CD4-positive, alpha-beta T cell treated with Interleukin-17A for 4 hours (primary cell): Measurements from ENCODE around the gene EIF4G2.
"Not testable (repeated sequence)": the region's sequence is repeated elsewhere in the genome, so short reads cannot be mapped to it uniquely, and the experiment has no call there.

Source experiments
- DNase-seq: peaks from one replicate; pipeline ENCODE4 v3.0.0-alpha.2; 2020; ENCODE audit warnings: mixed read lengths

Gene EIF4G2

GRCh38 chr11:10808553-10809372, at the start of gene EIF4G2:
EIF4G2 (minus strand) TSS chr11:10808926.
- DNase-seq = peak; percentile 96

GRCh38 chr11:10857709-10858438, 49.1 kb upstream of the EIF4G2 start, which contains the start of gene ZBED5:
ZBED5 (minus strand) TSS chr11:10858053; CDS start chr11:10854945, 3,108 bp downstream.
- peak; percentile 95 for DNase-seq

- DNase-seq = no peak
These were observed 48.7 kb upstream of the EIF4G2 start for GRCh38 chr11:10857459-10857708.

- DNase-seq = no peak
These were observed 48.1 kb upstream of the EIF4G2 start for GRCh38 chr11:10856689-10857458.

GRCh38 chr11:10855295-10855694, 46.6 kb upstream of the EIF4G2 start:
- no peak for DNase-seq

- no peak for DNase-seq
These were observed 39.5 kb upstream of the EIF4G2 start for GRCh38 chr11:10847960-10848860.

- no peak for DNase-seq
These were observed 37.9 kb upstream of the EIF4G2 start for GRCh38 chr11:10846660-10847059.

GRCh38 chr11:10845589-10845988, 36.9 kb upstream of the EIF4G2 start:
- no peak for DNase-seq

GRCh38 chr11:10844796-10845195, 36.1 kb upstream of the EIF4G2 start:
- DNase-seq = no peak

GRCh38 chr11:10844356-10844755, 35.6 kb upstream of the EIF4G2 start:
- DNase-seq = no peak

- no peak for DNase-seq
These were observed 30.2 kb upstream of the EIF4G2 start for GRCh38 chr11:10838881-10839280.

- no peak for DNase-seq
These were observed 29.4 kb upstream of the EIF4G2 start for GRCh38 chr11:10838083-10838482.

- DNase-seq = not testable (repeated sequence)
These were observed 28.2 kb upstream of the EIF4G2 start for GRCh38 chr11:10836884-10837283.

GRCh38 chr11:10829139-10829538, 20.4 kb upstream of the EIF4G2 start:
- DNase-seq = no peak

- DNase-seq = no peak
These were observed 19.7 kb upstream of the EIF4G2 start for GRCh38 chr11:10828402-10828801.

GRCh38 chr11:10824888-10825287, 16.2 kb upstream of the EIF4G2 start:
- DNase-seq = no peak

GRCh38 chr11:10823152-10823579, 14.4 kb upstream of the EIF4G2 start:
- DNase-seq = no peak

- not testable (repeated sequence) for DNase-seq
These were observed 13.8 kb upstream of the EIF4G2 start for GRCh38 chr11:10822491-10822890.

GRCh38 chr11:10818594-10818993, 9.9 kb upstream of the EIF4G2 start:
- DNase-seq = no peak

- no peak for DNase-seq
These were observed 5.2 kb upstream of the EIF4G2 start for GRCh38 chr11:10813945-10814344.

GRCh38 chr11:10809373-10810160, 841 bp upstream of the EIF4G2 start:
- DNase-seq = peak; percentile 66

GRCh38 chr11:10808235-10808552, 532 bp downstream of the EIF4G2 start:
- DNase-seq = no peak
